Islet precursor cell (in vitro differentiated cells): ENCODE results near the gene SH3PXD2A.

ENCODE experiments used
- DNase-seq: peaks from one replicate; pipeline ENCODE4 v3.0.0-alpha.2; 2018

The SH3PXD2A gene

DNA sequence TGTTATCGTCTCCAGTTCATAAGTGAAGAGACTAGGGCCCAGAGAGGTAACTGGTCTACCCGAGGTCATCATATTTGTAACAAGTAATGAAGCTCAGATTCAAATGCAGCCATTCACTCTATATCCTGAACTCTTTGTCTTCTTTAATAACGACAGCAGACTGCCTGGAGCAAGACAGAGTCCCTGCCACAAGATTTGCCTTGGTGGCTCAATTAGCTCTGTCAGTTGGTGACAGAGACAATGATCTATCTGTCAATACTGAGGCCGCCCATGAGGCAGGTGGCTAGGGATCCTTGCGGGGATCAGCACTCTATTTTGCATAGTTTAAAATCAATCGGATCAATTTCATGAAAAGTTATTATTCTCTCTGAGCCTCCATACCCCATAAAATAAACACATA is 43.9 kb downstream of the SH3PXD2A start:
- no peak for DNase-seq

DNA sequence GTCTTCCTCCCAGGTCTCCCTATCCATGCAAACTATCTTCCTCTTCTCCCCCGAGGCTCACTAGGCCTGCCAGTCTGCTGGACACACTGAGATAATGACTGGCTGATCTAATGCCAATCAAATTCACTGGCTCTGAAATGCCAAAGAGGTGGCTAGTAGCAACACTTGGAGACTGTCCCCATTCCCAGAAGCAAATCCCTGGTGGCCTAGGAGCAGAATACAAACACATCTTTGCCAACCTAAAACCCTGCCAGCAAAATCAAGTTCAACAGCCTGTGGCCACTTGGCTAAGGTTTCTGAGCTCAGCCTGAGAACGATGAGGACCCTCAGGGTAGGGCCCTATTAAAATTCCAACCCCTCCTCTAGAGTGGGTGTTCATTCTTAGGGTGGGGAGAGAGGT is 46.6 kb downstream of the SH3PXD2A start:
- no peak for DNase-seq

DNA sequence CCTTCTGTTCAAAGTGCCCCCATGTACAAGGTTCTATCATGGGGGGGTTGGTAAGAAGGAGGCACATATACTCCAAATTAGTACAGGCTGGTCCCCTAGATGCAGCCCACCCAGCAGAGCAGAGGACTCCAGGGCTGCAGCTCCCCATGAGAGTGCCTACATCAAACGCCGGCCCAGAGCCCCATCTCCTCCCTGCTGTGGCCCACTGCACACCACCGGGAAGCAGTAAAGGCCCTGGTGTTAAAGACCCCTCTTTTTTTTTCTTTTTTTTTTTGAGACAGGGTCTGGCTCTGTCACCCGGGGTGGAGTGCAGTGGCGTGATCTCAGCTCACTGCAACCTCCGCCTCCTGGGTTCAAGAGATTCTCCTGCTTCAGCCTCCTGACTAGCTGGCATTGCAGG is 47.4 kb downstream of the SH3PXD2A start:
- DNase-seq, result no peak

DNA sequence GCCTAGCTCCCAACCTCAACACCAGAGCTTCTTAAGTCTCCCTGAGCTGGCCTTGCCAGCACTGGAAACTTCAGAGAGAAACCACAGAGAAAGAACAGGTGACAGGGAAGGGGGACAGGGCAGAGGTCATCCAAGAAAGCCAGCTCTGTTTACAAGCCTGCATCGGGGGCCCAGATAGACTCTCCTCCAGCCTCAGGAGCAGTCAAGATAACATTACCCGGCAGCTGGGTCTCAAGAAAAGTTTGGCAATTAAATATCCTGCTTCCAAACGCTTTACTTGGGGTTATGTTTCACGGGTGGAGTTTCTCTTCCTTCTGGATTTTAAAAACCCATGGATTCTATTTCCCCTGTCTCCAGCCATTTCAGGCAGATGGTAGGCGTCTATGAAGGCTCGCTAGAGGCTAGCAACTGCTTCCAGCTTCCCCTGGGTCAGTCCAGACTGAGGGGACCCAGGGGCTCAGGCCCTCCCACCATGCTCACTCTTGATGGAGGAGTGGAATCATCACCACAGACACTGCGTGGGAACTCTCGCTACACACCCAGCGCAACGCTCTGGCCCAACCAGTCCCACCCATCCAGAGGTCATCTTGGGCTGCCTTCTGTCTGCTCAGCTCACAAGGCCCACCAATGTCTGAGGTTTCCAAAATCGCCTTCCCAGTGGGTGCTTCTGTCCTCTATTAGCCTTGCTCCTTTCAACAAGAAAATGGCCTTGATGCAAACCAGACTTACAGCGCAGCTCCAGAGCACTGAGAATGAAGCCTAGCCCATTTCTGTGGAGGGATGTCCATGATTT is 48.8 kb downstream of the SH3PXD2A start:
- no peak for DNase-seq

DNA sequence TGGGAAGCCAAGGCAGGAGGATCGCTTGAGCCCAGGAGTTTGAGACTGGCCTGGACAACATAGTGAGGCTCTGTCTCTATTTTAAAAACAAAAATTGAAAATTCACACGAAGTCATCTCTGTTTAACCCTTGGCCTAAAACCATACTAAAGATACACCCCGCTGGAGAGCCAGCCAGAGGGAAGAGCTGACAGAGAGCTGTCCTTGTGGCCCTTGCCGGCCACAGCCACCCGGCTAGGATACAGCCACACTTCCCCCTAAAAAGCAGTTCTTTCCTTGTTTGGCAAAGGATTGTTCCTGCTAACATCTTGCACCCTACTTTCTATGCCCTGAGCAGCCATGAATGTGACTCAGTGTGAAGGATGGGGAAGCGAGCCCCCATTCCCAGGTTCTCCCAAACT is 49.6 kb downstream of the SH3PXD2A start:
- no peak for DNase-seq

DNA sequence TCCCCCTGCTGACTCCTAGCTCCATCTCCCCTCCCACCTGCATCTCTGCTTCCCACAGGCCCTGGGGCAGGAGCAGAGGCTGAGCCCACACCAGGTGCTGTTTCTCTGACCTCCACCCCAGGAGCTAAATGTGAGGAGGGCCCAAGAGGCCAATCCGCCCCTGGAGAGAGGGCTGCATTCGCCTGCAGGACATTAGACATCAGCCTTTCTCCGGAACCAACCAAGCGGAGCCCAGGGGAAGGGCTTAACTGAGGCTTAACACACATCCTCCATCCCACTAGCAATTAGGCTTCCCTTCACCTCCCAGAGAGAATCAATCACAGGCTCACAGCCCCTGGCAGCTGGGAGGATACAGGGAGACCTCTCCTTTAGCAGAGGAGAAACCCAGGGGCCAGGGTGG is 50.5 kb downstream of the SH3PXD2A start:
- DNase-seq, result peak; percentile 84

DNA sequence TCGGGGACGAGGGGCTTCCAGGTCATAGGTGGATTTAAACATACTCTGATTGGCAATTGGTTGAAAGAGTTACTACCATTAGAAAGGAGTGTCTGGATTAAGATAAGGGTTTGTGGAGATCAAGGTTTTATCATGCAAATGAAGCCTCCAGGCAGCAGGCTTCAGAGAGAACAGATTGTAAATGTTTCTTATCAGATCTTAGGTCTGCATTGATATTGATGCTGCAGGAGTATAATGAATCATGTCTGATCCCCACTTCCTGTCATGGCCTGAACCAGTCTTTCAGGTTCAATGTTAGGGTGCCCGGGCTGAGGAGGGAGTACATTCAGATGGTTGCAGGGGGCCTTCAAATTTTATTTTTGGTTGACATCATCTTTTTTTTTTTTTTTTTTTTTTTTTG is 51.4 kb downstream of the SH3PXD2A start:
- no peak for DNase-seq

DNA sequence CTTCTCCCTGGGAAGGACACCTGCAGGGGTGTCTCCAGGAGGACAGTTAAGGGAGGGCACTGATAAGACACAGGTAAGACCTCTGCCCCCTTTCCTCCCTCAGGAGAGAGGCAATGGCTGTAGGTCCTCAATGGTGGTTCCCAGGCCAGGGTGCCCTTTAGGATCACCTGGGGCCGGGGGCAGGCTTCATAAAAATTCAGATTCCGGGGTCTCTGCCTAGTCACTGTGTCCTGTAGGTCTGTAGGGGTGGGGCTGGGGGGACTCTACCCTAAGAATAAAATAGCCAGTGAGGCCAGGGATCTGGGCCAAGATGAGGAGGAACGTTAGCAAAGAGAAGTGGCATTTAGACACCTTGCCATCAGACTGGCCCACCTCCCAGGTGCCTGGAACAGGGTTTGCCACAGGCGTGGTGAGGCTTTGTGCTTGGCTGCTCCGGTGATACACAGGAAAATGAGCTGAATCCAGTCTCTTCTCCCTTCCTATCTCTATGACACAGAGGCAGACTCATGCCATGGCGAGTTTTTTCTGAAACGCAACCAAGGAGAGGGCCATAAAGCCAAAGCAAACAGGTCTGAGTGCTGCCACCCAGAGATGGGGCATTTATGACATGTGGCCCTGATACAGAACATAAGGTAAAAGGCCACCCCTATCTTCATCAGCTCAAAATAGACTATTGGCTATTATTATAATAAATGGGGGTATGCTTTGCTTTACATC is 52.6 kb downstream of the SH3PXD2A start:
- DNase-seq, result no peak

DNA sequence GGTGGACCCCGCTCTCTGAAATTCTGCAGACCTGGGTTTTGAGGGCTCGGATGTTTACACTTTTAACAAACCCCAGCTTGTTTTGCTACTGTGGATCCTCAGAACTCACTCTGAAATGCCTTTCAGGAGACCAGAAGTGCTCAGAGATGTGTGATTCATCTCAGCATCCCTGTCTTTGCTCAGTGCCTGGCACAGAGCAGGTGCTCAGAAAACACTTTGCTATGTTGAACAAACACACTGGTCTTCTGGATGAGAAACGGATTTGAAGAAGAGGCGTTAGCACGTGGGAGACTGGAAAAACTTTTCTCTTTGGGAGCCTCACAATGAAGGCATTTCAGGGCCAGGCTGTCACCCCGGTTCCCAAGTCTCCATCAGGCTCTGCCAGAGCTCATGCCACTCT is 53.3 kb downstream of the SH3PXD2A start:
- no peak for DNase-seq

DNA sequence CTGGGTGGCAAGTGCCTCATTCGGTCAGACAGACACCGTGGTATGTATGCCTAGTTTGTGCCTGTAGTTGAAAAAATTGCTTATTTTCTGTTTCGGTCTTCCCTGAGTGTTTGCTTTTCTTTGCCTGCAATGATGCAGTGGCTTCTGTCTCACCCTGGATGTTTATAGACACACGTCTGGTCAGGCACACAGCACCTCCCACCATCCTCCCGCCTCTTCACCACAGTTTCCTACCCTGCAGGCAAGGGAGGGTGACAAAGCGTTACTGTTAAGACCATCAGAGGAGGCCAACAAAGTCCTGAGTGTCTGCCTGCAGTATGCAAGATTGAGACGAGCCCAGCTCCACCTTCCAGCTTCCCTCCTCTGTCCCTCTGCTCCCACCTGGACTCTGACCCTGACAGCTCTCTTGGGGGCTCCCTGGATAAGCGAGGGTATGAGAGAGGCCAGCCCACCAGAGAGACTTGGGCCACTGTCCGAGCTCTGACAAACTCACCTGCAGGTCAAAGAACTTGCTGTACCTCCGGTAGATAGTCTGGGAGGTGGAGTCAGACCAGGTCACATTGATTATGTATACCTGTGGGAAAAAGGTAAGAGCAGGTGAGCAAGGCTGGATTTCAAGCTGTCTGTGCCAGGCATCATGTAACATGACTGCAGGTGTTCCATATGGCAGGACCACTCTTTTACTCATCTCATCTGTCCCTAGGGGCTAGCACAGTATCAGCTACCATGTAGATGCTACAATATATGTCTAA is 54.4 kb downstream of the SH3PXD2A start:
- peak; percentile 94 for DNase-seq

DNA sequence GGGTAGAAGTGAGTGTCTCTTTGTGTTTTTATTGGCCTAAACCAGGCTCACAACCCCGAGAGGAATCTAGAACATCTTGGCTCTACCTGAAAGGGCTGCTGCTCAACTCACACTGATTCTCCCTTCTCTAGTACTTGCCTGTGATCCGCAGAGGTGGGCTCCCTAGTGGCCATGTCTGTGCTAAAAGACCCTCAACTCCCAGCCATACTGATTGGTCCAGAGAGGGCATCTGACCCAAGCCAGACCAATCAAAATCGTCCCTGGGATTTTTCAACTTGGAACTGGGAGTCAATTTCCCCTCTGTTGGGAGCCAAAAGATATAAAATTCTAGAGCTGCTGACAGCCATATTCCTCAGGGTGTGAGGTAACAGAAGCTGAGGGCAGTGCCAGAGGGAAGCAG is 55.3 kb downstream of the SH3PXD2A start:
- DNase-seq, result no peak

DNA sequence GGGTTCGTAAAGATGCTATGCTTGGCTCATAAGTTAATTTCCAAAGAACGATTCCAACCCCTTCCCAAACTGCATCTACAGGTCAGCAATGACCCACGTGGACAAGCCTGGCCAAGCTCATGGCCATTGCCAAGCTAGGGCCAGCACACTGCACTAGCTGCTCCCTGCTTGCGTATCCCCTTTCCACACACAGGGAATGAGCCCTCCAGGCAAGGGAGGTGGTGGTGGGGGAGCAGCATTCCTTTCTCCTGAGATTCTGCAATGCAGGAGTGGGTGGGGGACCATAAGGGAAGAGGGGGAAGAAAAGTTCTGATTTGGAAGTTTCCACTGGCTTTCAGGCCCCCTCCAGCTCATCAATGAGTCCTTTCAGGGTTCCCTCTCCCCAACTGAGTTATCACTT is 56.0 kb downstream of the SH3PXD2A start:
- DNase-seq, result peak; percentile 80

DNA sequence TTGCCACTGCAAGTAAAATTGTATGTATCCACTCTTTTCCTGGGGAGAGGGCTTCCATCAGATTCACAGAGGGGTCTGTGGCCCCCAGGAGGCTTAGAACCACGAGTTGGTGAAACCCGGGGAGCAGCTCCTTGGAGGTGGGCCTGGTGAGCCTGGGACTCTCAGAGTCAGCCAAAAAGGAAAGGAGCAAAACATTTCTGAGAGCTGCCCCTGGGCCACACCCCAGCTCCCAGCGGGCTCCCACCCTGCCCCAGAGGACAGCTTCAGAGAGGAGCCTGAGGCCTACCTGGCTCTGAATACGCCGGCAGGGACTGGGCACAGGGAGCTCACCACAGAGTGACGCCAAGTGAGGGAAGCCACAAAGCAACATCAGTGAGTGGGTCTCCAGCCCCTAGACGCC is 56.9 kb downstream of the SH3PXD2A start:
- DNase-seq, result no peak

DNA sequence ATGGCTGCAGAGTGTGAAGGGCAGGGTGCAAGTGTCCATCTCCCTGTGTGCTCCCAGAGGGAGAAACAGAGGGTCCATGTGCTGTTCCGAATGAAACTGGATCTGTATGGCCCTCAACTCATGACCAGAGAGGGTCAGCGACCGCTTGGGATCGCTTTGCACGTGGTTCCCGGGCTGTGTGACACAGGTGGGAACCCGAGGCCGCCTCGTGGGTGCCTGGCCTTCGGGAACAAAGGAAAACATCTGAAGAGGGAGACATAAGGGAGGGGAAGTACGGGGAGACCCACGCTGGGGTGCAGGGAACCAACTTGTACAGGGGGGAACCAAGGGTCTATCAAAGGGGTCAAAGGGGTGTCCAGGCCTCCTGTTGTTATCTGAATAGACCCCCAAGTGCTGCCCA is 57.5 kb downstream of the SH3PXD2A start:
- DNase-seq, result no peak

DNA sequence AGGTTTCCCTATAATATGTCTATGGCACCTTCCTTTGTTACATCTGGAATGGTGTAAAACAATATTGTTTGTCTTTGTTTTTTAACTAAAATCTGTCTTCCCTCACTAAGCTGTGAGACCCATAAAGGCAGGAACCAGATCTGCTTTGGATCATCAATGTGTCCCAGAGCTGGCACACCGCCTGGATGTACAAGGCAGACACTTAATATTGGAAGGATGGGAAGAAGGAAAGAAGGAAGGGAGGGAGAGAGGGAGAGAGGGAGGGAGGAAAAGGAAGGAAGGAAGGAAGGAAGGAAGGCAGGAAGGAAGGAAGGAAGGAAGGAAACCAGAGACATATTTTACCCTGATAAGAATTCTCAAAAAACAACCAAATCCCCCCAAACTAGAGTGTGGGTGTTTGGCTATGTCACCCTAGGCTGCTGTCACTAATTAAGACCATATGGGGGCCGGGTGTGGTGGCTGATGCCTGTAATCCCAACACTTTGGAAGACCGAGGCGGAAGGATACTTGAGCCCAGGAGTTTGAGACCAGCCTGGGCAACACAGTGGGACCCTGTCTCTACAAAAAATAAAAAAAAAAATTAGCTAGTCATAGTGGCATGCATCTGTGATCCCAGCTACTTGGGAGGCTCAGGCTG is 59.6 kb downstream of the SH3PXD2A start:
- DNase-seq, result no peak

DNA sequence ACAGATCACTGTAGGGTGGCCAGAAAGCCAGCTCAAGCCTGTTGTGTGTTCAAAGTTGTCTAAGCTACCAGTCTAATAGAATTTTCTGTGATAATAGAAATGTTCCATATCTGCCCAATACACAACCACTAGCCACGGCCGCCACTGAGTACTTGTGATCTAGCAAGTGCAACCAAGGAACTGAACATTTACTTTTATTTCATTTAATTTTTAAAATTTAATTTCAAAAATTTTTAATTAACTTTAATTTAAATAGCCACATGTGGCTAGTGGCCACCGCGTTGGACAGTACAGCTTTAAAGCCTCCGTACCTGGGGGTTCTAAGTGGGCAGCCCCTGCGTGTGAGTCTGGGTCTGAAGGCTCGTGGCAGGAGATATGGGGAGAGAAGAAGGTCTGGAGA is 60.4 kb downstream of the SH3PXD2A start:
- no peak for DNase-seq

DNA sequence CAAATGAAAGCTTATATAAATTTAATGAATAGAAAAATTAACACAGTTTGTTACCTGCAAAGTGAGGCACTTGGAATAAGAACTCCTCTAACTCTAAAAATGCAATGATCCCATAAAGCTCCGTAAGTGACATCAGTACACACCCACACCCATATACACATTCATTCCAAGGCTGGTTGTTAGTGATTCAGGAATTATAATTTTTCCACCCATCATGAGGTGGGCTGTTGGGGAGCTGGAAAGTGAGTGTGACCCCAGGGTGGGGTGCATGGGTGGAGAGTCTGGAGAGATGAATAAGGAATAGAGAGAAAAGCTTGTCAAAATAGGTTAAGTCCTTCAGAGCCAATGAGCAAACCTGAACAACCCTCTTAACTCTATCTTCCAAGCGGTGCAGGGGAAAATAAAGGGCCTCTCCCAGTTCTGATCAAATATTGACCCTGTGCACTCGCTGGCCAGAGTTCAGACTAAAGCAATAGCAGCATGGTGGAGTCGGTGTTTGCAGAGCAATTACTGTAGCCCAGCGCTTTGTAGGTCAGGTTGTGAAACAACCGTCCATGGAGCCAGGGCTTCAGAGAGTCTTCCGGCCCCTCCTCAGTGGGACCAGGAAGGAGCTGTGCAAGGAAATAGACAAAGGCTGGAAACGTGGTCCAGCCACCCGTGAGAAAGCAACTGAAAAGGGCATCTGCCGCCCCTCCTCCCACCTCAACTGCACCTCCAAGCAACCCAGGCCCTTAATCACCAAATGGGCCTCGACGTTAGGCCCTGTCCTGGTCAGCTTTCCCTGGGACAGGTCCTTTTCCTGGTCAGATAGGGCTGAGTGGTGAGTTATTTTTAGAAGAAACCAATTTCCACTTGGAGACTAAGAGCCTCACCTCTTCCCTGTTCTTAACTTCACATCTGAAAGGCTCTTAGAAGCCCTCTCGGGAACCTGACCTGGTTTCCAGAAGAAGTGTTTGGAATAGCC is 61.2 kb downstream of the SH3PXD2A start:
- DNase-seq, result no peak

DNA sequence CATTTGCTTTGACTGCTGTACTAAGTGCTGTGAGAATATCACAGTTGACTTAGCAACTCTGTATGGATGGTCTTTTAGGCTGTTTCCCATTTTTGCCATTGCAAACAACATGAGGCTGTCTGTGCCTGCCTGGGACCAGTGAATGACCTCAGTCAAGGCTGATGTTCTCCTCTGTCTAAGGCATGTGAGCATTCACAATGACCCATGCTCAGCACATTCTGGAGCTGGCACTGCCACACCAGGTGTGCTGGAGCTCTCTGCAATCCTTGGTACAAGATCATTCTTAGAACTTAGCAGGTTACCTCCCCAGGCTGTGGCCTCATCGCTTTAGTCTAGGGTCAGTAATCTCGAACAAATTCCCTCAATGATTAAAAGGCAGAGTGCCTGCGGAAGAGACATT is 61.9 kb downstream of the SH3PXD2A start:
- no peak for DNase-seq

DNA sequence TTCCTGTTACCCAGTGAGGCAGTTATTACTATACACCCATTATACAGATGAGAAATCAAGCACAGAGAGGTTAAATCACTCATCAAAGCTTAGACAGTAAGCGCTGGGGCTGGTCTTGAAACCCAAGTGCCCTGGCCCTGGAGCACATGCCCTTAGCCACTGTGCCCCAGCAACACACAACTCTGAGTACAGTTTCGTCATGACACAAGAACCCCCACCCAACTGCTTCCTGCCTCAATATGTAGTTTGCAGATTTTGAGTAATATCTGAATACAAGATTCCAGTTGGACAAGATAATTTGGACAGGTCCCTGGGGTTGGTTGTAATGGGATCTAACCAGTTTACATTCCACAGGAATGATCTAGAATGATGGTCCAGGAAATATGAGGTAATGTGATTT is 62.8 kb downstream of the SH3PXD2A start:
- no peak for DNase-seq

DNA sequence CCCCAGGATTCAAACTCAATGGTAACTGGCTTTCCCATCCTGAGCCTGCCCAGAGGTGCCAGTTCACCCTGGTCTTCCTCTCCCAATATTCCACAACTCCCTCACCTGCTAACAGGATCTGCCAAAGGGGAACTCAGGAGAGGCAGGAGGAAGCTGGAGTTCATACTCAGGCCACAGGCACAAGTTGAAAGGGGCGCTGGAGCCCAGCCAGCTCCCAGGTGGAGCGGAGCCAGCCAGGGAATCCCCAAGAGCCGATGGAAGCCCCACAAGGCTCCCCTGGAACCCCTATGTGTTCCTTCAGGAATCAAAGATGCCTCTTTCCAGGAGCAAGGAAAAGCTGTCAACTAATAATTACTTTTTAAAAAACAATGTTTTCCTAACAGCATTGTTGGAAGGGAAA is 63.5 kb downstream of the SH3PXD2A start:
- DNase-seq, result no peak

DNA sequence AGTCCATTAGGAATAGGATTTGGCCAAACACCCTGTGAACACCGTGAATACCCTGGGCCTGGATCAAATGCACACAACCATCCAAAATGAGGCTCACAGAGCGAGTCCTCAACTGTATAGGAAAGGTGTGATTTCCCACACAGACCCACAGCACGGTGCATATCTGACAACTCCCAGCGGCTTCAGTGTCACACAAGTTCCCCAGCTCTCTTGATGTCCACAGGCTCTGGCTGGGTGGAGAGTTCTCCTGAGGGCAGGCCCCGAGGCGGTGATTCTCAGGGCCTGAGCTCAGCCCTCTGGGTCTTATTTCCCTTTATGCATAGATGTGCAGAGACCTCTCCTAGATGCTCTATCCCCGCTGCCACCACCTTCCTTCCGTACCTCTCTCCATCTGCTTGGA is 64.1 kb downstream of the SH3PXD2A start:
- no peak for DNase-seq

DNA sequence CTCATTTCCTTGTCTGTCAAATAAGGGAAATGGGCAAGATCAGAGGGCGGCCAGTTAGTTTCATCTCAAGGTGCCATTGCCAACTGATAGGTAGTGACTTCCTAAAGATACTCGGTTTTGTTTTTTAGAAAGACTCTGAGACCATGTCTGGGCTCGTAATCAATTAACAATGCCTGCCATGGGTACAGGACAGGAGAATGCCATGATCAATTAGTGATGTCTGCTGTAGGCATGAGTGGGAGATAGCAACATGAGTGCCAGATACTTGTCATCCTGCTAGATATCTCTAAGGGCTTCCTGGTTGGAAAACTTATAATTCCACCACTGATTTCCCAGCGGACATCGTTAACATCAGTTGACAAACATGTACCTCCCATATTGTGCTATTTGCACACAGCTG is 64.8 kb downstream of the SH3PXD2A start:
- DNase-seq, result no peak
